ENCODE data around the gene MRAS. TPM values are rescaled to one million over a fixed set of nuclear protein-coding genes. Genes with fewer than 3 reads are reported as not detected.

Gene MRAS
- total RNA-seq, 1 donor from 2014 or later, result 5.9 TPM

DNA sequence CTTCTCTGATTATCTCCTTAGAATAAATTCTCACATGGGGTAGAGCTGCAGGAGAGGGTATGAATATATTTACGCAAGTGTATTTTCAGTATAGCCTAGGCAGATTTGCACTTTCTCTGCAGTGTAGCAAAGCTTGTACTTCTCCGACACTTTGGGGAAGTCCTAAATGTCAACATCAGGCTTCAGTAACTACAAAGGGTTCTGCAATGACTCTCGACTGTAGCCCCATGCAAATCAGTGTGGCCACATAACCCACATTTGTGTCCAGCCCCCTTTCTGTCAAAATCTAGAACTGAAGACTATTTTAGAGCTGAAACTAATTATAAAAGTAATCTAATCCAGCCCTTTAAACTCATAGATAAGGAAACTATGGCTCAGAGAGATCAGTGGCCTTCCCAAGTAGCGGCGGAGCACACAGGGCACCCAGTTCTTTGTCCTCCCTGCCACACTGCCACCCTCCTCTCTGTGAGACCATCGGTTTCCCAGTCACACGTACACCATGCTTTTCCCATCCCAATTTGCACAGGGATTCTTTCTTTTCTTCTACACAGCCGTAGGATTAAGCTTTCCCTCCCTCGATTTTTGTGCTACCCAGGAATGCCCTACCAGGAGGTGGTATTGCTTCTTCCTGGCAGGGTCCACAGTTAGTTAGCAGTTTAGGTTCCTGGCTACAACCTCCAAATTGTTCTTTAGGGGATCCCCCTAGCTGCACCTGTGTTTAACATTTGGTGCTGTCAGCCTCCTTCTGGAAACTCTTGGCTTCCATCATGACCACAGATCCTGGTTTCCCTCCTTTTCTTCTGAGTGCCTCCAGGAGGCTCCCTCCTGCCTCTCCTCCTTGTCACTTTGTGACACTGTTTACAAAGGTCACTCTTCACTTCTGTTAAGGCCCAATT is 22.9 kb downstream of the MRAS start:
- Mint-ChIP-seq H3K4me3 (ENCODE audit: unreplicated experiment) (no peak overlapping the region), H3K4me1 (ENCODE audit: unreplicated experiment) (no peaks in the 10 kb centered on the region), H3K27me3 (ENCODE audit: unreplicated experiment) (no peaks in the 10 kb centered on the region), H3K9me3 (ENCODE audit: unreplicated experiment) (no peaks in the 10 kb centered on the region), H3K36me3 (ENCODE audit: low read depth, unreplicated experiment) (no peaks in the 10 kb centered on the region), H3K27ac (ENCODE audit: unreplicated experiment) (peak overlapping the region; percentile 5)
- TF ChIP-seq, protein P1, sequence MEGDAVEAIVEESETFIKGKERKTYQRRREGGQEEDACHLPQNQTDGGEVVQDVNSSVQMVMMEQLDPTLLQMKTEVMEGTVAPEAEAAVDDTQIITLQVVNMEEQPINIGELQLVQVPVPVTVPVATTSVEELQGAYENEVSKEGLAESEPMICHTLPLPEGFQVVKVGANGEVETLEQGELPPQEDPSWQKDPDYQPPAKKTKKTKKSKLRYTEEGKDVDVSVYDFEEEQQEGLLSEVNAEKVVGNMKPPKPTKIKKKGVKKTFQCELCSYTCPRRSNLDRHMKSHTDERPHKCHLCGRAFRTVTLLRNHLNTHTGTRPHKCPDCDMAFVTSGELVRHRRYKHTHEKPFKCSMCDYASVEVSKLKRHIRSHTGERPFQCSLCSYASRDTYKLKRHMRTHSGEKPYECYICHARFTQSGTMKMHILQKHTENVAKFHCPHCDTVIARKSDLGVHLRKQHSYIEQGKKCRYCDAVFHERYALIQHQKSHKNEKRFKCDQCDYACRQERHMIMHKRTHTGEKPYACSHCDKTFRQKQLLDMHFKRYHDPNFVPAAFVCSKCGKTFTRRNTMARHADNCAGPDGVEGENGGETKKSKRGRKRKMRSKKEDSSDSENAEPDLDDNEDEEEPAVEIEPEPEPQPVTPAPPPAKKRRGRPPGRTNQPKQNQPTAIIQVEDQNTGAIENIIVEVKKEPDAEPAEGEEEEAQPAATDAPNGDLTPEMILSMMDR (IDR thresholded peaks at IDR 0.05; ENCODE audit: unreplicated experiment), result no peak
- DNase-seq (ENCODE audit: low spot score), result no peak

DNA sequence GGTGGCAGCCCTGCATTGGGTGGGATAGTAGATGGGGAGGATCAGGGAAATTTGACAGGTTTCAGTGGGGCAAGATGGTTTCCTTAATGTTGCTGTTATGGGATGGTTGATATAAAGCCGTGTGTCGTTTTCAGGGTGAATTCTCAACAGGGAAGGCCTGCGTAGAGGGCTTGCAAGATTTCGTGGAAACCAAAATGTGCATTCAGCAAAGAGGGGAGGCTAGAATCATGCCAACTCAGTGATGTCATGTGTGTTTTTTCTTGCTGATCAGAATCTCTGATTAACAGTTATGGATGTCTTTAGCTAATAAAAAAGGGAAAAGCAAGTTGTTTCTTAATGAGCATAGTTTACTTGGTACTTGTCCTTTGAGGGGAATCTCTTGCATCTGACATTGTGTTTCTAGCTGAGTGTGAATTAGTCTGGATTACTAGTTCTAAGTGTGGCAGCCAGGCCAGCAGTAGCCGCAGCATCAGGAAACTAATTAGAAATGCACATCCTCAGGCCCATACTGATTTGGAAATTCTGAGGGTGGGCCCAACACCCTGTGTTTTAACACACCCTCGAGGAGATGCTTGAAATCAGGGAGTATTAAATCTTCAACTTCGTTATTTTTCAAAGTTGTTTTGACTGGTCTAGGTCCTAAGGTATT is 24.8 kb downstream of the MRAS start:
- H3K27me3 Mint-ChIP-seq (ENCODE audit: unreplicated experiment), result no peaks in the 10 kb centered on the region
- no peaks in the 10 kb centered on the region for H3K9me3 Mint-ChIP-seq (ENCODE audit: unreplicated experiment)
- no peaks in the 10 kb centered on the region for H3K4me1 Mint-ChIP-seq (ENCODE audit: unreplicated experiment)
- no peak for DNase-seq (ENCODE audit: low spot score)
- no peak overlapping the region for H3K4me3 Mint-ChIP-seq (ENCODE audit: unreplicated experiment)
- TF ChIP-seq, protein P1 (IDR thresholded peaks at IDR 0.05; ENCODE audit: unreplicated experiment), result no peak
- no peak overlapping the region for H3K27ac Mint-ChIP-seq (ENCODE audit: unreplicated experiment)
- H3K36me3 Mint-ChIP-seq (ENCODE audit: low read depth, unreplicated experiment), result no peaks in the 10 kb centered on the region

DNA sequence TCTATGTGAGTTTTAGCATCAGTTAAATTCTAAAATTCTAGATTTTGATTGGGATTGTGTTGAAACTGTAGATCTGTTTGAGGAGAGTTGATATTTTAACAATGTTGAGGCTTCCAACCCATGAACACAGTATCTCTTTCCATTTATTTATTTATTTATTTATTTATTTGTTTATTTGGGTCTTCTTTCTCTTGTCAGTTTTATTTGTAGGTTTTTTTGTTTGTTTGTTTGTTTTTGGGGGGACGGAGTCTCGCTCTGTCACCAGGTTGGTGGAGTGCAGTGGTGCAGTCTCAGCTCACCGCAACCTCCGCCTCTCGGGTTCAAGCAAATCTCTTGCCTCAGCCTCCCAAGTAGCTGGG is 25.3 kb downstream of the MRAS start:
- TF ChIP-seq, protein P1 (IDR thresholded peaks at IDR 0.05; ENCODE audit: unreplicated experiment), result no peak
- H3K27me3 Mint-ChIP-seq (ENCODE audit: unreplicated experiment), result peaks cover 2% of the 10 kb centered on the region
- H3K36me3 Mint-ChIP-seq (ENCODE audit: low read depth, unreplicated experiment), result no peaks in the 10 kb centered on the region
- no peak overlapping the region for H3K4me3 Mint-ChIP-seq (ENCODE audit: unreplicated experiment)
- no peaks in the 10 kb centered on the region for H3K9me3 Mint-ChIP-seq (ENCODE audit: unreplicated experiment)
- no peak overlapping the region for H3K27ac Mint-ChIP-seq (ENCODE audit: unreplicated experiment)
- DNase-seq (ENCODE audit: low spot score), result no peak
- peaks cover 2% of the 10 kb centered on the region for H3K4me1 Mint-ChIP-seq (ENCODE audit: unreplicated experiment)

DNA sequence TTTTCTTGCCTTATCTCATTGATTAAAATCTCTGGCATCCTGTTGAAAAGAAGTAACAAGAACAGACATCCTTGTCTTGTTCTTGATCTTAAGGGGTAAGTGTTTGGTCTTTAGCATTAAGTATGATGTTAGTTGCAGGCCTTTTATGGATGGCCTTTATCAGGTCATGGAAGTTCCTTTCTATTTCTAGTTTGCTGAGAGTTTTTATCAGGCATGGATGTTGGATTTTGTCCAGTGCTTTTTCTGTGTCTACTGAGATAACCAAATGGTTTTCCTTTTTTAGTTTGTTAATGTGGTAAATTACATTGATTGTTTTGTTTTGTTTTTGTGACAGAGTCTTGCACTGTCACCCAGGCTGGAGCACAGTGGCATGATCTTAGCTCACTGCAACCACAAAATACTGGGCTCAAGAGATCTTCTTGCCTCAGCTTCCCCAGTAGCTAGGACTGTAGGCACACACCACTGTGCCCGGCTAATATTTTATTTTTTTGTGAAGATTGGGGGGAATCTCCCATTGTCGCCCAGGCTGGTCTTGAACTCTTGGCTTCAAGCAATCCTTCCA is 26.3 kb downstream of the MRAS start:
- DNase-seq (ENCODE audit: low spot score), result no peak

More for the DNA sequence above, 26.3 kb downstream of the MRAS start:
- Mint-ChIP-seq H3K4me1 (ENCODE audit: unreplicated experiment) (peaks cover 2% of the 10 kb centered on the region), H3K36me3 (ENCODE audit: low read depth, unreplicated experiment) (no peaks in the 10 kb centered on the region), H3K9me3 (ENCODE audit: unreplicated experiment) (no peaks in the 10 kb centered on the region), H3K27me3 (ENCODE audit: unreplicated experiment) (peaks cover 2% of the 10 kb centered on the region), H3K27ac (ENCODE audit: unreplicated experiment) (no peak overlapping the region), H3K4me3 (ENCODE audit: unreplicated experiment) (no peak overlapping the region)
- TF ChIP-seq, protein P1 (IDR thresholded peaks at IDR 0.05; ENCODE audit: unreplicated experiment), result no peak

All from endothelial cell (in vitro differentiated cells).